GM13976 (cell line): ENCODE measurements around the gene NAT8L.

Experiments used
- DNase-seq: peaks from one replicate; pipeline ENCODE4 v3.0.0; 2012; ENCODE audit warnings: low spot score
- CTCF ChIP-seq: IDR thresholded peaks from 2 replicates; pipeline ENCODE4 v1.5.1; 2012; ENCODE audit warnings: borderline replicate concordance, mild to moderate bottlenecking; ENCODE audit not compliant: insufficient read depth; ENCODE audit errors: extremely low read depth, missing control alignments, control extremely low read depth
- in situ Hi-C: fragments of 300-500 bp; cut with MboI; formaldehyde crosslinking; loops from one replicate; pipeline ENCODE4 v1.12.0; 2022; ENCODE audit warnings: low sequenced_read_pairs, mixed read lengths, inconsistent platforms; ENCODE audit not compliant: unreplicated experiment

The NAT8L gene

GRCh38 chr4:2102045-2102883 lies 43.1 kb downstream of the NAT8L start:
- DNase-seq: no peak
- no peak for TF ChIP-seq CTCF

DNA sequence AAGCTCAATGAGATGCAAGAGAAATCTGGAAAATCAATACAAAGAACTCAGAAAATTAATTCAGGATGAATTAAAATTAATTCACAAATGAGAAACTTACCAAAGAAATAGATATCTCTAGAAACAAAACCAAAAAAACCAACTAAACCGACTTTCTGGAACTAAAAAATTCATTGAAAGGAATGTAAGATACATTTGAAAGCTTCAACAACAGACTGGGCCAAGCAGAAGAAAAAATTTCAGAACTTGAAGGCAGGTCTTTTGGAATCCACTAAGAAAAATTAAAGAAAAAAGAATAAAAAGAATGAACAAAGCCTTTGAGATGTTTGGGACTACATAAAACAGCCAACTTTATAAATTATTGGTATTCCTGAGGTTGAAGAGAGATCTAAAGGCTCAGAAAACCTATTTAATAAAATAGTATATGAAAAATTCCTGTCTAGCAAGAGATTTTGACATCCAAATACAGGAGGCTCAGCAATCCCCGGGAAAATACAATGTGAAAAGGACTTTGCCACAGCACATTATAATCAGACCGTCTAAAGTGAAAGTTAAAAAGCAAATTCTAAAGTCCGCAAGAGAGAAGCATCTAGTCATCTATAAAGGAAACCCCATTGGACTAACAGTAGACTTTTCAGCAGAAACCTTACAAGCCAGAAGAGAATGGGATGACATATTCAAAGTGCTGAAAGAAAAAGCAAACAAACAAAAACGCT lies 44.2 kb downstream of the NAT8L start:
- TF ChIP-seq CTCF: no peak

More at GRCh38 chr4:2102045-2102883, 43.1 kb downstream of the NAT8L start:
- in situ Hi-C loops: no loop called here

DNA sequence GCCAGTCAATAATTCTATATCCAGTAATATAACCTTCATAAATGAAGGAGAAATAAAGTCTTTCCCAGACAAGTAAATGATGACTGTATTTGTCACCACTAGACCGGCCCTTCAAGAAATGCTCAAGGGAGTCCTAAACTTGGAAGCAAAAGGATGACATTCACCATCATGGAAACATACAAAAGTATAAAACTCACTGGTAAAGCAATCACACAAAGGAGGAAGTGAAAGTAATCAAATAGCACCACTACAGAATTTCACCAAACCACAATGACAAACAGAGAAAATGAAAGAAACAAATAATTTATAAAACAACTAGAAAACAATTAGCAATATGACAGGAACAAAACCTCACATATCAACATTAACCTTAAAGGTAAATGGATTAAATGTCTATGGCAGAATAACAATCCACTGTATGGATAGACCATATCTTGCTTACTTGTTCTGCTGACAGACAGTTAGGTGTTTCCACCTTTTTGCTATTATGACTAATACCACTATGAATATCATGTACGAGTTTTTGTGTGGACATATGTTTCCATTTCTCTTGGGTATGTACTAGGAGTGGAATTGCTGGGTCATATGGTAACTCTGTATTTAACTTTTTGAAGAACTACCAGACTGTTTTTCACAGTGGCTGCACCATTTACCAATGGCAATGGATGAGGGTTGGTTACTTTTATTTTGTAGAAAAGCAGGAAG lies 44.9 kb downstream of the NAT8L start:
- in situ Hi-C loops: no loop called here
- DNase-seq: no peak
- no peak for TF ChIP-seq CTCF

More for the DNA sequence above, 44.2 kb downstream of the NAT8L start:
- DNase-seq: no peak
- in situ Hi-C loops: no loop called here

DNA sequence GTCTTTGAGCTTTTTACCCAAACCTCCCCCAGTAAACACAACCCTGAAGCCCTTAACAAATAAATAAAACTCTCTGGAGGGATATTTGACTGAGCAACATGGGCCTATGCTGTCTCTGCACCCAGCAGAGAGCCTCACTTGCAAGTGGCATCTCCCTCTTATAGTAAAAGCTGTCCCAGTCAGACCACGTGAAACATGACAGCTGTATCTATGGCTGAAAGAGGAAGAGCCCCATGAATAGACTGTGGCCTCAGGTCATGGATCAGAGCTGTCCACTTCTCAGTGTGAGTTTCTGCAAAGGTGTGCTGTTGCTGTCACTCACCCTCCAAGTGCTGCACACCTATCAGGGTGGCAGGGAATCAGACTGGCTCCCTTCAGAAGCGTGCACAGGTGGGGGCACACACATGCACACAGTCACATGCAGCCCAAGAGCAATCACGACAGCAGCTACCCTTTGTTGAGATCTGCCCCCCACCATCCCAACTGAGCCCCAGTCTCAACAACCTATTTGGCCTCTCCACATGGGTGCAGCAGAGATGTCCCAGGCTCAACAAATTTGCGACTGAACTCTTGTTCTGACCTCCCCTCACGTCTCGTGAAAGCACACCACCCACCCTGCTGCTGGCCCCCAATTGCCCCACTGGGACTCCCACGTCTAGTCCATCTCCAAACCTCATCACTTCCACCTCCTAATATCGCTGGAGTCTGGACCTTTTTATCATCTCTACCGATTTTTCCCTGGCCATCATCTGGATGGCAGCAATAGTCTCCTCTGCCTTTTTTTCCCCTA lies 45.6 kb downstream of the NAT8L start:
- TF ChIP-seq CTCF: no peak
- no peak for DNase-seq
- in situ Hi-C loops: no loop called here

- in situ Hi-C loops: no loop called here
- DNase-seq: no peak
- TF ChIP-seq CTCF: no peak
Measured at GRCh38 chr4:2105559-2105958, 46.4 kb downstream of the NAT8L start.
